GM21528 (cell line): ENCODE data around the gene TLK2.
A peak's percentile ranks its signal among the peaks of the same experiment; 100 is the strongest.
"Not testable (repeated sequence)": the region's sequence is repeated elsewhere in the genome, so short reads cannot be mapped to it uniquely, and the experiment has no call there.

Experiments used
- ATAC-seq: cut with Tn5 transposase; IDR thresholded peaks from one replicate; pipeline ENCODE4 v1.9.1; 2021; ENCODE audit warnings: mild to moderate bottlenecking, moderate library complexity; ENCODE audit not compliant: unreplicated experiment, low FRiP score

TLK2 gene

DNA sequence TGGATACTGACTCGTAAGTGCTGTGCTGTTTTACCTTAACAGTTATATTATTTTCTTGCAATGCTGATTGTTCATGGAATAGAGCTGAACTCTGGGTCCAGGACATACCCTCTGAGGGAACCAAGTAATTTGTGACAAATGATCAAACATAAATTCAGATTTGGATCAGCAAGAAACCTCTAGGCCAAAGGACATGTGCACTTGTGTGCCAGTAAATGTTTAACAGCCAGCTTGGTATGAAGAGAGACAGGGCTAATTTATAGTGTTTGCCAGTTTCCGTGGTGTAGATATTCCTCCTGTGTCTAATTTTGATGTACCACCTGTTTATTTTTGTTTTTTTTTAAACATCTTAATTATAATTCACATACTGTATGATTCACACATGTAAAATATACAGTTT lies 118.0 kb downstream of the TLK2 start:
- no peak for ATAC-seq

DNA sequence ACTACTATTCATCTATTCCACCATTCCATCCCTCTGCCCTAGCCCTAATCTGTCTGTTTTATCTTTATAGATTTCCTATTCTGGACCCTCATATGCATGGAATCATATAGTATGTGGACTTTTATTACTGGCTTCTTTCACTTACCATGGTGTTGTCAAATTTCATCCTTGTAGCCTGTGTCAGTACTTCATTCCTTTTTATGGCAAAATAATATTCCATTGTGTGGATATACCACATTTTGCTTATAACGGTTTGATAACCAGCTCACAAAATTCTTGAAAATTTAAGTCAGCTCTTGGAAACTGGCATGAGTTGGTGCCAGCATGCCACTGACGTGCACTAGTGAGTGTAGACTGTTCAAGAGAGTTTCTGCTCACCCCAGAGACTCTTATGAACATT lies 118.5 kb downstream of the TLK2 start:
- no peak for ATAC-seq

DNA sequence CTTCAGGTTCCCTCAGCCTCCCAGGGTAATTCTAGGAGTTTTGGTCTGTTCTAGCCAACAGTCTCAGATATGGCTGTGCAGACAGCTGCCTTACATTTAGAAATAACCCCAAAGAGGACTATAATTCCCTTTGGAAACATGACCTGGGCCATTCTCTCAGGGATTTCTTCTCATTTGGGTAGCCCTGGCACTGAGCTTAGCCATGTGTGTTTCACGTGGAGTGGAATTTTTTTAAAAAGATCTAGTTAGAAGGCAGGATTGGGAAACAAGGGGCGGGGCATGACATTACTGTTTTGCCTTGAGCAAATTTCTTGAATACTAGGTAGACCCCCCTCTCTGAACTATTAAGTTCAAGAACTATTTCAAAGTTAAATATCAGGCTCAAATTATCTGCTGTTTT lies 119.3 kb downstream of the TLK2 start:
- no peak for ATAC-seq

DNA sequence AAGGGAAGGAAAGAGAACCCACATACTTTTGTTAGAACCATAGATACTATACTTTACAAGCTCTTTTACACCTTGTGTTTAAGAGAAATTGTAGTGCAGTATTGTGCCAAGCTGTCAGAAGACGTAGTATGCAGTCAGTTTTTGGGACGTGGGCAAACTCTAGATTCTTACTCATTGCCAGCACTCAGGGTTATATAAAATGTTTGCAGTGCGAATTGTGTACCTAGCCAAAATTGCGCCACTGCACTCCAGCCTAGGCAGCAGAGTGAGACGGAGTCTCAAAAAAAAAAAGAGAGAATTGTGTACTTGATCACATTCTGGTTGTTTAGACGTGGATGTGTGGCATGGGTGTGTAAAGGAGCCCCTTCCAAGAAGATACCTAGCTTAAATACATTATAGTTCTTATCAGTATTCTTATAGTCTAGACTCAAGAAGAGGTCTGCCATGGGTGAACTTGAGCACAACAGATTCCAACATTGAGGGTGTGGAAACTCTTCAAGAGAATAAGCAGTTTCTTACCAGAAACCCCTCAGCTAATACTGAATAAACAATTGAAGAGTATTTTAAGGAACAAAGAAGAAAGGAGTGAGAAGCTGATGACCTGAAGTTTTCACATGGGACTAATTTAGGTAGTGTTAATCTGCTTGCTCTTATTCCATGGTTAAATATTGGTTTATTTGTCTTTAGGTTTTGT lies 121.5 kb downstream of the TLK2 start:
- ATAC-seq = no peak

DNA sequence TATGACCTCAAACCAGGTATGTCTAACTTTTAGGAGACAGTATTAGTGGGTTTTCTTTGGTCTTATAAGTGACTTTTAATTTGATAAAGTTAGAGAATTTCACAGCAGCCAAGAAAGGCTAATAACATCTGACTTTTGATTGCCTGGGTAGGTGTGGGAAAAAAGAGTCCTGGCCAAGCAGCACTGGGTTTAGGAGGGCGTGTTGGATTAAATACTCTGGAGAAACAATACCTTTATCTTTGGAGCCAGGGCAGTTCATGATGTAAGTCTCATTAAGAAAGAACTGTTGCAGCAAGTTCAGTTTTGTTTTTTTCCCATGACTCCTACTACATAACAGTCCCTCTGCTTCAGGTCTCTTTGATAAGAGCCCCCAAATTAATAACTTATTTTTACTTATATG lies 122.2 kb downstream of the TLK2 start:
- ATAC-seq = no peak

DNA sequence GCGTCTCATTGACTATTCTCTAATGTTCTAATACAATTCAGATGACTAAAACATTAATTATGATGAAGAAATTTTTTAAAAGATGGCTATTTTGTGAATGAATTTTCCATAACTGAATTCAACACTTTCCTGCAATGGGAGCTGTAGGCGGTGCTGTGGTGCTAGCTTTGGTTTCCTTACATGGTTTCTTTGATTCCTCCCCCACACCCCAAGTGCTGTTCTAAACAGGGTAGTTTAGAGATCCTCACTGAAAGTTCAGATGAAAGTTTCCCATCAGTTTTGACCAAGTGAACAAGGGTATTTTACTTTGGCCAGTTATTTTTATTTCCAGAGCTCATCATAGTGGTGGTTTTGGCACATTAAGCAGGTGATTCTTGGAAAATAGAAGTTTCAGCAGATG lies 122.8 kb downstream of the TLK2 start:
- no peak for ATAC-seq

DNA sequence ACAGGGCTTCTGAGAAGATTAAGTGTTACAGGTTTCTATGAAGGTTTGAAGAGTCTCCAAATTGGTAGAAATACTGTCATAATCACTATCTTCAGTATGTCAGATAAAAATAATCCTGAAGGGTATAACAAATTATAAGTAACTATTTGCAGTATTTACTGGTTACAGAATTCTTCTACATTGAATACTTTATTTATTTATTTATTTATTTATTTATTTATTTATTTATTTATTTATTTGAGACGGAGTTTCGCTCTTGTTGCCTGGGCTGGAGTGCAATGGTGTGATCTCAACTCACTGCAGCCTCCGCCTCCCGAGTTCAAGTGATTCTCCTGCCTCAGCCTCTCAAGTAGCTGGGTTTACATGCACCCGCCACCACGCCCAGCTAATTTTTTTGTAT lies 125.2 kb downstream of the TLK2 start:
- not testable (repeated sequence) for ATAC-seq

DNA sequence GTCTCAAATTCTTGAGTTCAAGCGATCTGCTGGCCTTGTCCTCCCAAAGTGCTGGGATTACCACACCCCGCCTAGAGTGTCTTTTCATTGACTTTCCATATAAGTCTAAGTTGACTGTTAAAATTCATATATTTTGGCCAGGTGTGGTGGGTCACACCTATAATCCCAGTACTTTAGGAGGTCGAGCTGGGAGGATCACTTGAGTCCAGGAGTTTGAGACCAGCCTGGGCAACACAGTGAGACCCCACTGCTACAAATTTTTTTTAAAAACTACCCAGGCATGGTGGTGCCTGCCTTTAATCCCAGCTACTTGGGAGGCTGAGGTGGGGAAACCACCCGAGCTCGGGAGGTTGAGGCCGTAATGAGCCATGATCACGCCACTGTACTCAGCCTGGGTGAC lies 127.0 kb downstream of the TLK2 start:
- ATAC-seq = no peak

DNA sequence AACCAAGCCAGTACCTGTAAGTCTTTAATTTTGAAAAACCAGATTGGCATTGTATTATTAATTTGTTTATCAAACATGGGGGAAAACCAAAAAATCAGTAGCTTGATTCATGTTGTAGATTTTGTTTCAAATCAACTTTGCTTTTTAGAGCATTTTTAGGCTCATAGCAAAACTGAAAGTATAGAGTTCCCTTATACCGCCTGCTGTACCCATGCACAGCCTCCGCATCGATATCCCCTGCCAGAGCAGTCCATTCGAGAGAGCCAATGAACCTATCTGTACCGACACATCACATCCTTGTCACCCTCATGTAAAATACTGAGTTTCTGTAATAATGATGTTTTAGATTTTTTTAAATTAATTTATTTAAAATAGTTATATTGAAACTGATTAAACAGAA lies 132.7 kb downstream of the TLK2 start:
- peak; percentile 67 for ATAC-seq

DNA sequence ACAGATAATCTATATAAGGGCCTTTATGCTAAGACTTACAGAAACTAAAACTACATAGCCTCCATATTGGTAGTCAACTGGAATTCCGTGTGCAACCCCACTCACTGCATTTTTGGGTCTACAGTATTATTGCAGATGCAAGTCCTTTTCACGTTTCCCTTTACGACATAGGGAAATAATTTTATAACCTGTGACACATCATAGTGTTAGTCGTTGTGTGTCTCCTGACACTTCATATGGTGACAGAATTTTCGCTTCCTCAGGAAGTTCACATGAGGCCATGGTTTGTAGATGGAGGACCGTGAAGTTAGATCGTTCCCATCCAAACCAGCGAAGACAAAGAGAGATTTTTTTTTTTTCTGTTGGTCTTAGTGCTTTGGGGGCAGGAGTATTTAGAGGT lies 133.1 kb downstream of the TLK2 start:
- ATAC-seq = no peak

DNA sequence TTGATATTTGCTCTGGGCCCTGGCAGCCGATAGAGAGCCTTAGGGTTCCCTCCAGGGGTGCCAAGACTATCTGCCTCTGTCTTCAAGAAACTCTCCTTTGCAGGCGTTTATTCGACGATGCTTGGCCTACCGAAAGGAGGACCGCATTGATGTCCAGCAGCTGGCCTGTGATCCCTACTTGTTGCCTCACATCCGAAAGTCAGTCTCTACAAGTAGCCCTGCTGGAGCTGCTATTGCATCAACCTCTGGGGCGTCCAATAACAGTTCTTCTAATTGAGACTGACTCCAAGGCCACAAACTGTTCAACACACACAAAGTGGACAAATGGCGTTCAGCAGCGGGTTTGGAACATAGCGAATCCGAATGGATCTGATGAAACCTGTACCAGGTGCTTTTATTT lies 133.7 kb downstream of the TLK2 start:
- ATAC-seq = not testable (repeated sequence)

DNA sequence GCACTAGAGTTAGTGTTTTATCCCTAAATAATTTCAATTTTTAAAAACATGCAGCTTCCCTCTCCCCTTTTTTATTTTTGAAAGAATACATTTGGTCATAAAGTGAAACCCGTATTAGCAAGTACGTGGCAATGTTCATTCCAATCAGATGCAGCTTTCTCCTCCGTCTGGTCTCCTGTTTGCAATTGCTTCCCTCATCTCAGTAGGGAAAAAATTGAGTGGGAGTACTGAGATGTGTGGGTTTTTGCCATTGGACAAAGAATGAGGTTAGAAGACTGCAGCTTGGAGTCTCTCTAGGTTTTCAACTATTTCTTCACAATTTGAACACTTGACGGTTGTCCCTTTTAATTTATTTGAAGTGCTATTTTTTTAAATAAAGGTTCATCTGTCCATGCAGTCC lies 134.5 kb downstream of the TLK2 start:
- not testable (repeated sequence) for ATAC-seq

DNA sequence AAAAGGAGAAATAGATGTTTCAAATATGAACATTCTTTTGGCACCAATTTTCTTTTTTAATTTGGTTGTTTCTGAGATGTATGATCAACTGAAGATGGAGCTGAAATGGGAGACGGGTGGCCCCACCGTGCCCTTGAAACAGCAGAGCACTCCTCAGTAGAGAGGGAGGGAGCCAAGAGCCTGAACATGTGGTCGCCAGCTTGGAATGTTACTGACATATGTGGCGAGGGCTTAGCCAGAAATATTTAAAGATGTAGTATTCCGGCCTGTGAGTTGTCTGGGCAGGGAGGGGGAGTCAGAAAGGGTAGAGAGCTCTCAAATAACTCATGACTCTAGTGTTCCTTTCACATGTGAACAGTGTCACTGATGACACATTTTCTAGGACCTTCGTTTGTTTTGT lies 135.5 kb downstream of the TLK2 start:
- ATAC-seq = no peak

DNA sequence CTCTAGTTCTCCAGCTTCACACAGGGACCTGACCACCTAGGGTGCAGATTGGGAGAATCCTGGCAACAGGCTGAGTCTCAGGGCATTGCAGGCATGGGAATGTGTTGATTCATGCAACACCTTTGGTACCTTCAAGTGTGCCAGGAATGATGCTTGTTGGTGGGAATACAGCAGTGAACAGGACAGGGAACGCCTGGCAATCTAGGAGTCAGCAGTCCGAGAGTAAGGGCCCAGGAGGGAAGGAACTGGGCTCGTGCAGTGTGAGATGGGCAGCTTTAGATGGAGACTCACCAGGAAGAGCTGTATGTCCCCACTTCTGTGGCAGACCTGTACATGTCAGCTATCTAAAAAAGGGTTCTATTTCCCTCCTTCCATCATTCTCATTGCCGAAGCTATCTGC lies 136.9 kb downstream of the TLK2 start:
- no peak for ATAC-seq

DNA sequence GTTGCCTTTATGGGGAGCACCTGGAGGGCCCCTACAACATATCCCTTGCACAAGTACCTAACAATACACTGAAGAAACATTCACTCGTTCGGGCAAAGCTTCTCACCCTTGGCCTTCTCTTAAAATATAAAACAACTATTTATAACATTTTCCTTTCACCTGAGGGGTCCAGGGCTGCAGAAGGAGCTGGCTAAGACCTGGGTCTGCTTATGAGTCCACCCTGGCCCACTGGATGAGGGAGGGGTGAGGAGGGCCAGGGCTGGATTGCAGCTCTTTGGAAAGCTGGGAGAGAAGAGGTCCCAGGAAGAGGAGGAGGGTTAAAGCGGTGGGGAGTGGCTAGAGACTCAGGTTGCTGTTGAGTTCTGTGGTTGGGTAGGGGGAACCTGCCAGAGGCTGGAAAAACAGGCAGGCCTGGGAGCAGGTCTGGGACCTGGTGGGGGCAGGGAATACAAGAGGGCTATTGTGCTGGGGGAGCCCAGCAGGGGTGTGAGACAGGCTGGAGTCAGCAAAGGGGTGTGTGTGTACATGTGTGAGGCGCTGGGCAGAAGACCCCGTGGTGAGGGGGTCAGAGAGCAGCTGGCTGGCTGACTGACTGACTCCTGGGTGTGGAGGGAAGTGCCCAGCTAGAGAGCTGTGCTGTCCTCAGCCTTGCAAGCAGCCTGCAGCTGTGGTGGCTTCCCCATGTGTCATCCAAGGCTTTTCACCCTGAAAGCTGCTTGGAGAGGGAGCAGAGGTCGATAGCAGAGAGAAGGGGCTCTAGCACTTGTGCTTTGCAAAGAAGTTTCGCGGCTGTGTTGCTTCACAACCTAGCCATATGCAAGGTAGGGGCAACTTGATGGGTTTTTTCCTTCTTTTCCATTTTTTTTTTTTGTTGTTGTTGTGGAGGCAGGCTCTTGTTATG lies 138.6 kb downstream of the TLK2 start:
- no peak for ATAC-seq

DNA sequence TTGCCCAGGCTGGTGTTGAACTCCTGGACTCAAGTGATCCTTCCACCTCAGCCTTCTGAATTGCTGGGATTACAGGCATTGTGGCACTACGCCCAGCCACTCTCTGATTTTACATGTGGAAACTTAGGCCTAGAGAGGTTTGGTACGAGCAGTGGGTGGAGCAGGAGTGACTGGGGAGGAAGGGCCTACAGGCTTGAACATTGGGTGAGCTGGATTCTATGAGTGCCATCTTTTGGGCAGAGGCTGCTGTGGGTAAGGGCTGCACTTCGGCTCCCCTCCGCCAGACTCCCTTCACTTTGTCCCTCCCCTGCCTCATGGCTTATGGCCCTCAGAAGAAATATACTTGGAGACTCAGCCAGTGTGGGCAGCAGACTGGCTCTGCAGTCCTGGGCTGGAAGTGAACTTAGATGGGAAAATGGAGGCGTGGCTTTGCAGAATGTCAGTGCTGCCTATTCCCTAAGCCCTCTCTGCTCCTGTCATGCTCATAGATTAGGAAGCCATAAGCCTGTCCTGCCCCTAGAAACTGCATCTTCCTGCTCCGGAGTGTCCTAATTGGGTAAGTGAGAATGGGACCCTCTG lies 139.4 kb downstream of the TLK2 start:
- no peak for ATAC-seq

DNA sequence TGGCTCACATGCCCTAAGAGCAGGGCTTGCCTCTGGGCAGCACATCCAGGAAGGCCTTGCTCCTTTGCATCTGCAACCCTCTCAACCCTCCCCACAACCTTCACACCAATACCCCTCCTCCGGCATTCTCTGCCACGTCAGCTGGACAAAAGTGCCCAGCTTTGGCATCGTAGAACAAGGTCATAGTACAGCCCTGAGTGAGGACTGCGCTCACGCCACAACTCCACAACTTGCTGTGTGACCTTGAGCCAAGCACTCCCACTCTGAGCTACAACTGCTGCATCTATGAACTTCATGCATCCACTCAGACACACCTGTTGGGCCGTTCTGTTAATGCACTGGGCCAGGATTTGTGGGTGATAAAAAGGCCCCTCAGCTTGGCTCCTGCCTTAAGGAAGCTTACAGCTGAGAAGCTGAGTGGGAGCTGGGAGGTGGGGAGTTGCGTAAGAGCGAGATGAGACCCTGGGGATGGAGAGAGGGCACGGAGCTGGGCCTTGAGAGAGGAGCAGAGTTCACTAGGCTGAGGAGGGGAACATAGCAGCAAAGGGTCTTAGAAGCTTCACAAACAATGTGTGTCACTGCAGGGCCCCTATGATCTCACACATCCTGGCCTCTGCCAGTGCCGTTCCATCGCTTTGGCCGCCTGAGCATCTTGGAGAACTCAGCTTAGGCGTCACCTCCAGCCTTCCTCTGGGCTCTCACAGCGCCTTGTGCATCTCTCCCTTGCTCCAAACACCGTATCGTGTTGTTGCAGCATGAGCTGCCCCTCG lies 140.2 kb downstream of the TLK2 start:
- no peak for ATAC-seq

DNA sequence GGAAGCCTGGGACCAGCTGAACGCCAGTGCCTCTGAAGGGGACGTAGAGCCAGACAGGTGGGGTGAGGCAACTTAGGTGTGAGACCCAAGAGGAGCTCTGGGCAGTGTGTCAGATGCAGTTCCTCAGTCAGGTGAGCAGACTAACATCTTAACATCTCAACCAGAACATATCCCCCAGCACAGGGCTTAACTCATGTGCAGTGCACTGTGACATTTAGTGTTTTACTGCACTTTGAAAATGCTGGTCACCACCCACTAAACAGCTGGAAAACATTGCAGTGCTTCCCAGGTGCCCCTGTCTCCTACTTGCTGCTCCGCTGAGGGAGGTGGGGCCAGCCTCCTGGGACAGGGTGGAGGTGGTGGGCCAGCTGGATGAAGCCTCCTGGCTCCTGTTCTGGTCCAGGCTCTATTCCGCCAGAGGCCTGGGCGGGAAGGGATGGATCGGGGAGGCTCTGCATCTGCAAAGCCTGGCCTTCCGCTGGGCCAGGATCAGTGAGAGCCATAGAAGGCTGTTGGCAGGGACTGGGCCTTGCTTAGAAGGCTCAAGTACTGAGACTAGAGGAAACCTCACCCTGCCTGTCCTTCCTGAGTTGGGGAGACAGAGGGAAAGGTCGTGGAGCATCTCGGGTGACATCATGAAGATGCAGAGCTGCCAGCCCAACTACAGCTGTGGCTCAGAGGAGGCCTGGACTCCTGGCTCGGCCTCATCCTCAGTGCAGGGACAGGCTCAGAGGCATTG lies 141.0 kb downstream of the TLK2 start:
- no peak for ATAC-seq

DNA sequence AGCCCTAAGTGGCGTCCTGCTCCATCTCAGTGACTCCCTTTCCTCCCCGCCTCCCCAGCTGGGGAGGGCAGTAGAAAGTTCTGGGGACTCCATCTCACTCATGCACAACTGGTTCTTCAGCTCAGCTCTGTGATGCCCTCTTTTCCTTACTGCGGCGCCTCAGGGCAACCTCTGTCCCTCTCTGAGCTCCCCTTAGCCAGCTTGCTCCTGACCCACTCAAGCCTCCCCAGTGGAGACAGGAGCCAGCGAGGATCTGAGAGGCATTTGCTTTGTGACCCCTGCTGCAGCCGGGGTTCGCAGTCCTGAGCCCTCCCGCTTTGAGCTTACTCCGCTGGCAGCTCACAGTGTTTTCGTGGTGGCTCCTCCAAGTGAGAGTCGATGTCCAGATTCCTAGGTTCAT lies 142.6 kb downstream of the TLK2 start:
- ATAC-seq = no peak

DNA sequence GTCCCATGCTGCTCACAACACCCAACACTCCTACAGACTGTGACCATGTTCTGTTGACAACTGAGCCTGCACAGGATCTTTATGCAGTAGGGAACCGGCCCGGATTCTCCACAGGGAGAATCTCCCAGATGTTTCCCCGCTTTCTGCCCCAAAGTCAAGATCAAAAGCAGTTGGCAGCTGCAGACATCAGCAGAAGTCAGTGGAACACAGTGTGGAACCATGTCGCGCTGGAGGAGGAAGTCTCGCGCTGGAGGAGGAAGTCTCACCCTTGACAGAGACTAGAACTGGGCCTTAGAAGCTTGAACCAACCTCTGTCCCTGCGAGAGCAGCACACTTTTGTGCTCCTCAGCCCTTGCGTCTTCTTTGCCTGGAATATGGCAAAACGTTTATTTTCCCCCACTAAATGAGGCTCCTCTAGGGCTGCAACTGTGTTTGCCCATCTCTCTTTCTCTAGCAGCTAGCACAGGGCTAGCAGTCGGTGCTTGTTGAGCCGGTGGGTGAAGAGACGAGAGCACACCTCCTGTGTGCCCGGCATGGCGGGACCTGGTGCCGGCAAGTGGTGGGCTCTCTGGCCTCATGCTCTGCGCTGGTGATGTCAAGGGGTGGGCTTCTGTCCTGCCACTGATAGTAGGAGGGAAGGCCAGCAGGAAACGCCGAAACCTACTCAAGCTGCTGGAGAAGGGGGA lies 146.7 kb downstream of the TLK2 start:
- ATAC-seq = no peak
